Left kidney (tissue), 2 donors: Measurements from ENCODE around the gene TASP1. TPM values are rescaled to one million over a fixed set of nuclear protein-coding genes. Genes with fewer than 3 reads are reported as not detected.

Experiments
- DNase-seq: peaks from one replicate; pipeline ENCODE4 v3.0.0-alpha.2; 2013
- polyA plus RNA-seq: library from polyadenylated mRNA; unstranded; fragments of 120-200 nt; gene quantifications from one replicate; pipeline ENCODE4 v1.2.1, GENCODE V29; 2013; ENCODE audit not compliant: insufficient read length

TASP1 gene
- polyA plus RNA-seq, 1 donor, result 13.9 TPM

- no peak for DNase-seq
Measured at GRCh38 chr20:13436530-13436929, 202.2 kb downstream of the TASP1 start.

- DNase-seq, result no peak
Measured at GRCh38 chr20:13432126-13432525, 206.6 kb downstream of the TASP1 start.

- no peak for DNase-seq
Measured at GRCh38 chr20:13430346-13431002, 208.3 kb downstream of the TASP1 start.

- DNase-seq, result no peak
Measured at GRCh38 chr20:13428684-13429083, 210.0 kb downstream of the TASP1 start.

- DNase-seq, result no peak
Measured at GRCh38 chr20:13426870-13427269, 211.9 kb downstream of the TASP1 start.

- DNase-seq, result no peak
Measured at GRCh38 chr20:13425381-13426135, 213.2 kb downstream of the TASP1 start.

GRCh38 chr20:13424174-13424833, 214.4 kb downstream of the TASP1 start:
- DNase-seq, result no peak

- no peak for DNase-seq
Measured at GRCh38 chr20:13423472-13424173, 215.1 kb downstream of the TASP1 start.

- DNase-seq, result no peak
Measured at GRCh38 chr20:13422637-13423036, 216.1 kb downstream of the TASP1 start.

GRCh38 chr20:13420625-13421024, 218.1 kb downstream of the TASP1 start:
- no peak for DNase-seq

- no peak for DNase-seq
Measured at GRCh38 chr20:13419477-13419876, 219.3 kb downstream of the TASP1 start.

- DNase-seq, result no peak
Measured at GRCh38 chr20:13418263-13419229, 220.2 kb downstream of the TASP1 start.

GRCh38 chr20:13416531-13416930, 222.2 kb downstream of the TASP1 start:
- no peak for DNase-seq

- no peak for DNase-seq
Measured at GRCh38 chr20:13412806-13413445, 225.8 kb downstream of the TASP1 start.

- no peak for DNase-seq
Measured at GRCh38 chr20:13404293-13404692, 234.4 kb downstream of the TASP1 start.

GRCh38 chr20:13403453-13403852, 235.3 kb downstream of the TASP1 start:
- no peak for DNase-seq

GRCh38 chr20:13402986-13403385, 235.7 kb downstream of the TASP1 start:
- no peak for DNase-seq

GRCh38 chr20:13402171-13402760, 236.5 kb downstream of the TASP1 start:
- no peak for DNase-seq

- DNase-seq, result no peak
Measured at GRCh38 chr20:13401596-13401995, 237.1 kb downstream of the TASP1 start.

GRCh38 chr20:13400453-13400852, 238.3 kb downstream of the TASP1 start:
- no peak for DNase-seq
